ENCODE results near the gene CYP4B1.
"Not testable (repeated sequence)": the region's sequence is repeated elsewhere in the genome, so short reads cannot be mapped to it uniquely, and the experiment has no call there.

Gene CYP4B1

GRCh38 chr1:46798810-46799209 lies at the start of gene CYP4B1:
Gene CYP4B1 (plus strand): TSS chr1:46799046. CDS start chr1:46799082, 36 bp downstream.
- no peak for DNase-seq (ENCODE audit: low spot score)

- DNase-seq (ENCODE audit: low spot score) = no peak
Observed at GRCh38 chr1:46749404-46749803, 49.4 kb upstream of the CYP4B1 start.

GRCh38 chr1:46749921-46750404 lies 48.9 kb upstream of the CYP4B1 start:
- no peak for DNase-seq (ENCODE audit: low spot score)

- no peak for DNase-seq (ENCODE audit: low spot score)
Observed at GRCh38 chr1:46753985-46754384, 44.9 kb upstream of the CYP4B1 start.

GRCh38 chr1:46754707-46755106 lies 44.1 kb upstream of the CYP4B1 start:
- not testable (repeated sequence) for DNase-seq (ENCODE audit: low spot score)

- DNase-seq (ENCODE audit: low spot score) = no peak
Observed at GRCh38 chr1:46755121-46755520, 43.7 kb upstream of the CYP4B1 start.

- DNase-seq (ENCODE audit: low spot score) = no peak
Observed at GRCh38 chr1:46757247-46757955, 41.4 kb upstream of the CYP4B1 start.

- DNase-seq (ENCODE audit: low spot score) = no peak
Observed at GRCh38 chr1:46757956-46758528, 40.8 kb upstream of the CYP4B1 start.

GRCh38 chr1:46760558-46761166 lies 38.2 kb upstream of the CYP4B1 start:
- DNase-seq (ENCODE audit: low spot score) = no peak

GRCh38 chr1:46761740-46762139 lies 37.1 kb upstream of the CYP4B1 start:
- DNase-seq (ENCODE audit: low spot score) = no peak

- DNase-seq (ENCODE audit: low spot score) = no peak
Observed at GRCh38 chr1:46764402-46764801, 34.4 kb upstream of the CYP4B1 start.

GRCh38 chr1:46767649-46768282 lies 31.1 kb upstream of the CYP4B1 start:
- DNase-seq (ENCODE audit: low spot score) = no peak

GRCh38 chr1:46768445-46768844 lies 30.4 kb upstream of the CYP4B1 start:
- no peak for DNase-seq (ENCODE audit: low spot score)

GRCh38 chr1:46769028-46769740 lies 29.7 kb upstream of the CYP4B1 start:
- DNase-seq (ENCODE audit: low spot score) = no peak

GRCh38 chr1:46770541-46770940 lies 28.3 kb upstream of the CYP4B1 start:
- no peak for DNase-seq (ENCODE audit: low spot score)

- DNase-seq (ENCODE audit: low spot score) = no peak
Observed at GRCh38 chr1:46772571-46772970, 26.3 kb upstream of the CYP4B1 start.

- no peak for DNase-seq (ENCODE audit: low spot score)
Observed at GRCh38 chr1:46774297-46774696, 24.5 kb upstream of the CYP4B1 start.

- not testable (repeated sequence) for DNase-seq (ENCODE audit: low spot score)
Observed at GRCh38 chr1:46778456-46778855, 20.4 kb upstream of the CYP4B1 start.

GRCh38 chr1:46784666-46785065 lies 14.2 kb upstream of the CYP4B1 start:
- DNase-seq (ENCODE audit: low spot score) = no peak

- not testable (repeated sequence) for DNase-seq (ENCODE audit: low spot score)
Observed at GRCh38 chr1:46788634-46789033, 10.2 kb upstream of the CYP4B1 start.

- no peak for DNase-seq (ENCODE audit: low spot score)
Observed at GRCh38 chr1:46790446-46791101, 8.3 kb upstream of the CYP4B1 start.

- no peak for DNase-seq (ENCODE audit: low spot score)
Observed at GRCh38 chr1:46793126-46793525, 5.7 kb upstream of the CYP4B1 start.

Data from ecto neural progenitor cell (in vitro differentiated cells).